GM21528 (cell line): Measurements from ENCODE around the gene ETS1.
A peak's percentile ranks its signal among the peaks of the same experiment; 100 is the strongest.

ENCODE experiments used
- ATAC-seq: cut with Tn5 transposase; IDR thresholded peaks from one replicate; pipeline ENCODE4 v1.9.1; 2021; ENCODE audit warnings: mild to moderate bottlenecking, moderate library complexity; ENCODE audit not compliant: unreplicated experiment, low FRiP score

Gene ETS1

GRCh38 chr11:128573638-128574037 is 13.7 kb downstream of the ETS1 start:
- ATAC-seq = no peak

GRCh38 chr11:128572965-128573364 is 14.4 kb downstream of the ETS1 start:
- ATAC-seq = no peak

GRCh38 chr11:128570632-128571031 is 16.7 kb downstream of the ETS1 start:
- ATAC-seq = no peak

- no peak for ATAC-seq
These were observed 18.1 kb downstream of the ETS1 start for GRCh38 chr11:128569291-128569690.

- no peak for ATAC-seq
These were observed 19.1 kb downstream of the ETS1 start for GRCh38 chr11:128568166-128568778.

GRCh38 chr11:128567130-128567529 is 20.2 kb downstream of the ETS1 start:
- no peak for ATAC-seq

- ATAC-seq = no peak
These were observed 21.5 kb downstream of the ETS1 start for GRCh38 chr11:128565881-128566280.

- ATAC-seq = no peak
These were observed 22.6 kb downstream of the ETS1 start for GRCh38 chr11:128564642-128565245.

GRCh38 chr11:128563942-128564641 is 23.3 kb downstream of the ETS1 start:
- no peak for ATAC-seq

- no peak for ATAC-seq
These were observed 24.1 kb downstream of the ETS1 start for GRCh38 chr11:128563308-128563707.

GRCh38 chr11:128559496-128560103 is 27.8 kb downstream of the ETS1 start:
- ATAC-seq = no peak

GRCh38 chr11:128555606-128556005 is 31.8 kb downstream of the ETS1 start:
- no peak for ATAC-seq

GRCh38 chr11:128553662-128554362 is 33.5 kb downstream of the ETS1 start:
- ATAC-seq = no peak

- ATAC-seq = peak; percentile 65
These were observed 34.3 kb downstream of the ETS1 start for GRCh38 chr11:128552783-128553661.

GRCh38 chr11:128551611-128552335 is 35.6 kb downstream of the ETS1 start:
- peak; percentile 64 for ATAC-seq

GRCh38 chr11:128551058-128551457 is 36.3 kb downstream of the ETS1 start:
- no peak for ATAC-seq

- ATAC-seq = no peak
These were observed 37.0 kb downstream of the ETS1 start for GRCh38 chr11:128550261-128550821.

GRCh38 chr11:128549256-128549944 is 38.0 kb downstream of the ETS1 start:
- no peak for ATAC-seq
